Prostate gland (tissue), 2 donors: ENCODE results near the gene KXD1.

Source experiments
- CTCF ChIP-seq, 4 experiments: fragments of 200-600 bp in 2 of 4; fragments of 450-650 bp in 2 of 4; sonication (generic) in 2 of 4; IDR thresholded peaks; 1 replicate in 3 of 4; 2 replicates in 1 of 4; pipeline ENCODE4 v1.5.1; 2016 to 2019; ENCODE audit warnings: antibody characterized with exemption in 4 of 4, mild to moderate bottlenecking in 2 of 4, moderate library complexity in 2 of 4
- POLR2A ChIP-seq: fragments of 450-650 bp; IDR thresholded peaks from one replicate; pipeline ENCODE4 v1.6.1; 2016; ENCODE audit warnings: antibody characterized with exemption, mild to moderate bottlenecking

- TF ChIP-seq CTCF (IDR thresholded peaks at IDR 0.05) (no peak), POLR2A (no peak)
These were observed 28.6 kb downstream of the KXD1 start for GRCh38 chr19:18586306-18586705.
